Sigmoid colon (tissue), 4 donors: Measurements from ENCODE around the gene ABCA12.

Experiments
- CTCF ChIP-seq, 4 experiments: fragments of 450-650 bp in 3 of 4; fragments of 200-600 bp in 1 of 4; IDR thresholded peaks; one replicate each; pipeline ENCODE4 v1.5.1; 2016 to 2019; ENCODE audit warnings: antibody characterized with exemption in 4 of 4, mild to moderate bottlenecking in 3 of 4, moderate library complexity in 2 of 4
- EP300 ChIP-seq, 4 donors: sonication (generic); formaldehyde crosslinking; IDR thresholded peaks; one replicate each; pipeline ENCODE4 v1.6.1; 2017; ENCODE audit warnings: antibody characterized with exemption in 4 of 4
- POLR2A ChIP-seq, 2 donors: fragments of 450-650 bp; IDR thresholded peaks; one replicate each; pipeline ENCODE4 v1.6.1; 2016; ENCODE audit warnings: antibody characterized with exemption in 2 of 2, mild to moderate bottlenecking in 2 of 2, moderate library complexity in 2 of 2
- POLR2AphosphoS5 ChIP-seq, 4 donors: sonication (generic); formaldehyde crosslinking; IDR thresholded peaks; one replicate each; pipeline ENCODE4 v1.6.1; 2017; ENCODE audit warnings: antibody characterized with exemption in 4 of 4

GRCh38 chr2:215119847-215120246 is 18.6 kb downstream of the ABCA12 start:
- TF ChIP-seq CTCF (IDR thresholded peaks at IDR 0.05): no peak
- TF ChIP-seq POLR2AphosphoS5 (IDR thresholded peaks at IDR 0.05): no peak
- TF ChIP-seq POLR2A (IDR thresholded peaks at IDR 0.05): no peak
- no peak for TF ChIP-seq EP300 (IDR thresholded peaks at IDR 0.05)
